ENCODE data around the gene NIPAL1.

The NIPAL1 gene

DNA sequence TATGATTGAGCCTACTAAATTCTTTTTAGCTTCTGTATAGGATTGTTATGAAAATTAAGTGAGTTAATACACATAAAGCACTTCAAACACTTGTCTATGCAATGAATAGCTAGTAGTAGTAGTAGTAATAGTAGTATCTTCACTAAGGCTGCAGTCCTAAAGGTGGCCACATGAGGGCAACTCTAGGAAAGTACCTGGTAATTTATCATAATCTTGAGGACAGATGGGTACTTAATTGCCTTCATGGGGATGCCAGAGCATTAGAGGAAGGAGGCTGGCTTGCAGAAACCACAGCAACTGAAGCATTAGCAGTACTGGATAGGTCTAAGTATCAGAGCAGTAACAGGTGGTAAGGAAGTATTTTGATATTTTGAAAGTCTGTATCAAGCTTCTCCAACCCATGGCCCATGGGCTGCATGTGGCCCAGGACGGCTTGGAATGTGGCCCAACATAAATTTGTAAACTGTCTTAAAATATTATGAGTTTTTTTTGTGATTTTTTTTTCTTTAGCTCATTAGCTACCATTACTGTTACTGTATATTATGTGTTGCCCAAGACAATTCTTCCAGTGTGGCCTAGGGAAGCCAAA is 17.3 kb downstream of the NIPAL1 start:
- no peak for DNase-seq (ENCODE audit: low read depth)
- TF ChIP-seq, protein P1, sequence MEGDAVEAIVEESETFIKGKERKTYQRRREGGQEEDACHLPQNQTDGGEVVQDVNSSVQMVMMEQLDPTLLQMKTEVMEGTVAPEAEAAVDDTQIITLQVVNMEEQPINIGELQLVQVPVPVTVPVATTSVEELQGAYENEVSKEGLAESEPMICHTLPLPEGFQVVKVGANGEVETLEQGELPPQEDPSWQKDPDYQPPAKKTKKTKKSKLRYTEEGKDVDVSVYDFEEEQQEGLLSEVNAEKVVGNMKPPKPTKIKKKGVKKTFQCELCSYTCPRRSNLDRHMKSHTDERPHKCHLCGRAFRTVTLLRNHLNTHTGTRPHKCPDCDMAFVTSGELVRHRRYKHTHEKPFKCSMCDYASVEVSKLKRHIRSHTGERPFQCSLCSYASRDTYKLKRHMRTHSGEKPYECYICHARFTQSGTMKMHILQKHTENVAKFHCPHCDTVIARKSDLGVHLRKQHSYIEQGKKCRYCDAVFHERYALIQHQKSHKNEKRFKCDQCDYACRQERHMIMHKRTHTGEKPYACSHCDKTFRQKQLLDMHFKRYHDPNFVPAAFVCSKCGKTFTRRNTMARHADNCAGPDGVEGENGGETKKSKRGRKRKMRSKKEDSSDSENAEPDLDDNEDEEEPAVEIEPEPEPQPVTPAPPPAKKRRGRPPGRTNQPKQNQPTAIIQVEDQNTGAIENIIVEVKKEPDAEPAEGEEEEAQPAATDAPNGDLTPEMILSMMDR (conservative IDR thresholded peaks at IDR 0.05; ENCODE audit: low read length): peak; percentile 61
- H3K4me3 ChIP-seq (ENCODE audit: low read length): no peak overlapping the region

DNA sequence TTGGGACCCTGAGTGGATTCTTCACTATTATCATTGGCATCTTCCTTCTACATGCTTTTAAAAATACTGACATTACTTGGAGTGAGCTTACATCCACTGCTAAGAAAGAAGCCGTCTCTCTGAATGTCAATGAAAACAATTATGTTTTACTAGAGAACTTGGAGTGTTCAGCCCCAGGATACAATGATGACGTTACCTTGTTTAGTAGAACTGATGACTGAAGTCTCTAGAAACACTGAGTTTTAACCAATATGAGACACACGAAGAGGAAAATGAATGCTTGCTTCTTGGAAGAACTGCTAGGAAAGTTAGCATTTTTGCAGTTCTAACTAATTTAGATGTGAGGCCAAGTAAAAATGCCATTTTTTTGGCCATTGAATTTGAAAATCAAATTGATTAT is 19.4 kb downstream of the NIPAL1 start:
- DNase-seq (ENCODE audit: low read depth): no peak
- TF ChIP-seq, protein P1 (conservative IDR thresholded peaks at IDR 0.05; ENCODE audit: low read length): no peak
- H3K4me3 ChIP-seq (ENCODE audit: low read length): no peak overlapping the region

DNA sequence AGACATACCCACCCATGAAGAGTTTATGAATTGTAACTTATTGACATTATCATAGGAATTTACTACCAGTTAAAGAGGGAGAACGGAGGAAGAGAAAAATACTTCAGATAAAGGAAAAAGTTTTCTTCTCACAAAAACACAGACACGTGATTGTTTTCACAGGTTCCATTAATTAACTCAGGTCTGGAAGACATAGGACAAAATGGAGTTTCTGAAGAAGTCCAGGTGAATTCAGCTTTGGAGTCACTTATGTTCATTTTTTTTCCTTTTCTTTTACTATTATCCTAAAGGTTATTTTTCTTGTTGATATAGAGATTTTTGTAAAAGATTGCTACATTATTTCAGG is 20.5 kb downstream of the NIPAL1 start:
- no peak overlapping the region for H3K4me3 ChIP-seq (ENCODE audit: low read length)
- no peak for DNase-seq (ENCODE audit: low read depth)
- TF ChIP-seq, protein P1 (conservative IDR thresholded peaks at IDR 0.05; ENCODE audit: low read length): no peak

DNA sequence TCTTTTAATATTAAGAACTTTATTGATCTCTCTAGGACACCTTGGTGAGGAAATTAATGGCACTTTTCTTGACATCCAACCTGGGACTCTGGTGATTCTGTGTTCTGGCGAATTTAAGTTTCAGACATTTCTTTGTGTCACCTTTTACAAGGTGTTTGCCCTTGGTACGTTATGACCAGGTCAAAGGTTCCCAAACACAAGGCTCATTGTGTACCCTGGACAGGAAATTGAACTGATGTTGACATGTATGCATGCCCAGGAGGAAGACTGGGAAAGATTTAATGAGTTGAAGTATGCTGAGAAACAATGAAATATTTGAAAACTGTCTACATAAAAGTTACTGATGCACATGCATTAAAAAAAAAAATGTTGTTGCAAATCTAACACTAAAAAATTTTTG is 22.1 kb downstream of the NIPAL1 start:
- no peak overlapping the region for H3K4me3 ChIP-seq (ENCODE audit: low read length)
- TF ChIP-seq, protein P1 (conservative IDR thresholded peaks at IDR 0.05; ENCODE audit: low read length): no peak
- no peak for DNase-seq (ENCODE audit: low read depth)

DNA sequence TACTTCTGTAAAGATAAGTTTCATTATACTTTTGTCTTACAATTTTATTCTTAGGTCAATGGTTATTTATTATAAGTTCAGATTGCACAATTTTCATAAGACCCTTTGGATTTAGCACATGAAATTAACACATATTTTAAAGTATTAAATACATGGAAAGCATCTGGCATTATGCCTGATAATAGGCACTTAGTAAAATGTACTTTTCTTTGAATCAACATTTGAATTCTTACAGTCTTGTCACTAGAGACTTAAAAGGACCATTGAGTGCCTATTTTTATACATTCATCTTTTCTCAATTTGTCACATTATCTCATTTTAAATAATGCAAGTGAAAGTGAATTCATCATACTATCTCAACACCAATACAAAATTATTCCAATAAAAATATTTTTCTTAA is 23.0 kb downstream of the NIPAL1 start:
- no peak overlapping the region for H3K4me3 ChIP-seq (ENCODE audit: low read length)

DNA sequence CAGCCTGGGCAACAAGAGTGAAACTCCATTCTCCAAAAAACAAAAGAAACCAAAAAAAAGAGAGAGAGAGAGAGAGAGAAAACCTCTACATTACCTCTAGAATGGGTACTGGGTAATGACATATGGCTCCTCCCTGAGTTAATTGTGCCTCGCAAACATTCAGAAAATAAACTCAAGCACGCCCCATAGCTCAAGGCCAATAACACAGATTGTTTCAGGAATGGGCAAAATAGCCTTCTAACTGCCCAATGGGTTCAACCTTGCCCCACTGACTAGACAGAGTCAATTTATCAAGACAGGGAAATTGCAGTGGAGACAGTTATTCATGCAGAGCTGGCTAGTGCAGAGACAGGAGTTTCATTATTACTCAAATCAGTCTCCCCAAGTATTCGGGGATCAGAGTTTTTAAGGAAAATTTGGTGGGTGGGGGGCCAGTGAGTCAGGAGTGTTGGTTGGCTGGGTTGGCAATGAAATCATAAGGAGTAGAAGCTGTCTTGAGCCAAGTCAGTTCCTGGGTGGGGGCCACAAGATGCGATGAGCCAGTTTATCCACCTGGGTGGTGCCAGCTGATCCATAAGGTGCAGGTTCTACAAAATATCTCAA is 25.1 kb downstream of the NIPAL1 start:
- TF ChIP-seq, protein P1 (conservative IDR thresholded peaks at IDR 0.05; ENCODE audit: low read length): no peak
- H3K4me3 ChIP-seq (ENCODE audit: low read length): no peak overlapping the region

More for the DNA sequence above, 23.0 kb downstream of the NIPAL1 start:
- TF ChIP-seq, protein P1 (conservative IDR thresholded peaks at IDR 0.05; ENCODE audit: low read length): no peak
- DNase-seq (ENCODE audit: low read depth): no peak

DNA sequence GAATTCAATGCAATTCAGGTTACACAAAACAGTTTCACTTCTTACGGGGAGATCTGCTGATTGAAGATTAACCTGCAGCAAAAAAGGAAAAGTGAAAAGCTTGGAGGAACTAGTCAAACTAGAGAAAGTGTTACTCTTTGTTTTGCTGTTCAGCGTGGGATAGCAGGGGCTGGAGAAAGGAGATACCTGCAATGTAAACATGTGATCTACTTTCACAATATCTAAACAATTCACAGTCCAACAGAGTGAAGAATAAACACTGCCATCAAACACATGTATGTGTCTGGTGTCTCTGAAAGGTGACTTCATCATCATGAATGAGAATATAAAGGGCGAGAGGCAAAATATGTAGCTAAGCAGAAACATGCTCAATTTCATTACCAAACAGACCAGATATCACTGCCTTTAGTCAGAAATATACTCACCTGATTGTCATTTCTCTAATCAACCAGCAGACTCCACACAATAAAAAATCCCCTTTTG is 26.4 kb downstream of the NIPAL1 start:
- DNase-seq (ENCODE audit: low read depth): no peak
- TF ChIP-seq, protein P1 (conservative IDR thresholded peaks at IDR 0.05; ENCODE audit: low read length): no peak

More for the DNA sequence above, 25.1 kb downstream of the NIPAL1 start:
- no peak for DNase-seq (ENCODE audit: low read depth)

More for the DNA sequence above, 26.4 kb downstream of the NIPAL1 start:
- no peak overlapping the region for H3K4me3 ChIP-seq (ENCODE audit: low read length)

Measured in AG10803 (cell line).